Measurements from ENCODE around the gene SAMD14. TPM values are rescaled to one million over a fixed set of nuclear protein-coding genes. Genes with fewer than 3 reads are reported as not detected.

The SAMD14 gene
- total RNA-seq, 1 experiment from 2014 or later, result 8.2 TPM

DNA sequence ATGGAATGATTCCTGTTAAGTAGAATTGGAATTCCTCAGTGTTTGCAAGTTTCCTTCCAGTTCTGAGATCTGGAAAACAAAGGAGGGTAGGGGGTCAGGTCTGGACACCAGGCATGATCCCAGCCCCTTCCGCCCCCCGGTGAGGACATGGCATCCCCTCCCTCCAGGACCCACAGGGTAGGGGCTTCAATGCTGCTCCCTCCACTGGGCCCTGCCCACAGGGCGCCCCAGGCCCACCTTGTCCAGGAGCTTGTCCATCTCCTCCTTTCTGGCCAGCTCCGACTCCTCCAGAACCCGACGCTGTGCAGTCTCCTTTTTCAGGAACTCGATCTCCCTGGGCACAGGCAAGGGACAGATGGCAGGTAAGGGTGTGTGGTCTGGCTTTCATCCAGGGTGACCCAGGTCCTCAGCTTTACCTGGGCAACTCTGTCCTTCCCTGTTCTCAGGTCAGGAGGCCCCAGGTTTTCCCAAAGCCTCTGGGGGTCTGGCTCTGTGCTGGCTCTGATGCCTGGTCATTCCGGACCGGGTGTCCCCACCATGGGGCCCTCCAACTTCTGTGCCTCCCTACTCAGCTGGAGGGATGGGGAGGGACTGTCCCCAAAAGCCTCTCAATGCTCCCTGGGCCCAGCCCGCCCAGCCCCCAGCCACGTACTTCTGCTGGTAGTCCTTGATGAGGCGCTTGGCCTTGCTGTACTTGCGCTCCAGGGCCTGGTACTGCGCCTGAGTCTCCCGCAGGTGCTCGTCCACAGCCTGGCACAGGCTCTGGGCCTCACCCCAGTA is 5.5 kb upstream of the SAMD14 start:
- Histone ChIP-seq H3K36me3 (replicated peaks; ENCODE audit: control insufficient read depth, insufficient read depth, low read length) (peaks cover 3% of the 10 kb centered on the region), H3K27me3 (ENCODE audit: control insufficient read depth, insufficient read depth, low read length) (no peaks in the 10 kb centered on the region; the same call in 1 of the 2 replicates), H3K4me3 (ENCODE audit: insufficient read depth, low read depth, low read length) (no peak overlapping the region)
- DNase-seq, result no peak

DNA sequence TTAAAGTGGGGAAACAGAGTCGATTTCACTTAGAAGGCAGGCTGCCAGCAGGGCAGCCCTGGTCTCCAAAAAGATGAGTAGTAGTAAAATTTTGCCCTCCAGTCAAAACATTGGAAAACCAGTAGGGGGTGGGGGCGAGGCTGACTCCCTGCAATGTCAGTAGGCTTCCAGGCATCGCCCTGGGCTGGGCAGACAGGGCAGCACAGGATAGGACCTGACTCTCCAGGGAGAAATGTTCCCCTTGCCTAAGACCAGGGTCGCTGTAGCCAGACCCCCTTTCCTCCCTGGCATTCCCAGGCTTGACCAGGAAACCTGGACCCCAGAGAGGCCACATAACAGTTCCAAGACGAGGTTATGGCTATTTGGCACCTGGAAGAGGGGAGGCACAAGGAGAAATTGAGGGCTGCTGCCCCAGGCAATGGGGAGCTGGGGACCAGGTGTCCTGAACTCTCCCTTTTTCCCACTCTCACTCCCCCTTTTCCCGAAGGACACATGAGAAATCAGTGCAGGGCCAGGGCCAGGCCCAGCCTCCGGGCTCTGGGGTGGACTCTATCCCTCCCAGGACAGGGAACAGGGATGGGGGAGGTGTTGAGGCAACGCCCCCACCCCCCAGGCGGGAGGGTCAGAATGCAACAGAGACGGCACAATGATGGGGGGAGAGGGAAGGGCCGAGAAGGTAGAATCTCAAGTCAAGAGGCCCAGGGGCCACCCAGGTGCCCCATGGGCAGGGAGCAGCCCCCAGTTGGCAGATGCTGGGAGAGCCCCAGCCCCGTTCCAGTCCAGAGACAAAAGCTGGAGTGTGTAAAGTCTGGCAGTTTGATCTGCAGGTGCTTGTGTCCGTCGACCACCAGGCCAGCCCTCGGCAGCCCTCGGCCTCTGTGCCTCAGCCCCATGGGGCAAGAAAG is 4.5 kb upstream of the SAMD14 start:
- peaks cover 3% of the 10 kb centered on the region for H3K36me3 ChIP-seq (replicated peaks; ENCODE audit: control insufficient read depth, insufficient read depth, low read length)
- no peak overlapping the region for H3K4me3 ChIP-seq (ENCODE audit: insufficient read depth, low read depth, low read length)
- peaks cover 2% of the 10 kb centered on the region; the same call in 1 of the 2 replicates for H3K27me3 ChIP-seq (ENCODE audit: control insufficient read depth, insufficient read depth, low read length)
- peak; percentile 82 for DNase-seq

DNA sequence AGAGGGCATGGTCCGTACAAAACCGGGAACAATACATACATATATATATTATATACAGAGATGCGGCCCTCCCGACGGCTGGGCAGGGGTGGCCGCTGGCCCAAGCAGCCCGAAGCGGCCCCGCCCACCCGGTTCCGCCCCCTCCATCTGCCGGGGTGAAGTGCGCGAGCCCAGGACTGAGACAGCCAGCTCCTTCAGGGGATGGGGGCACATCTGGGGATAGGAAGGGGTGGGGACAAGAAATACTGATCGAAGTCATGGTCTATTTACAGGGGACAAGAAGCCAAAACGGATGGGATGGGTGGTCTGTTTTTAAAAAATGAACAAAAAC is 3.8 kb upstream of the SAMD14 start:
- peak; percentile 91 for DNase-seq
- H3K4me3 ChIP-seq (ENCODE audit: insufficient read depth, low read depth, low read length), result no peak overlapping the region
- no peaks in the 10 kb centered on the region; the same call in 1 of the 2 replicates for H3K36me3 ChIP-seq (replicated peaks; ENCODE audit: control insufficient read depth, insufficient read depth, low read length)
- peaks cover 2% of the 10 kb centered on the region; the same call in 1 of the 2 replicates for H3K27me3 ChIP-seq (ENCODE audit: control insufficient read depth, insufficient read depth, low read length)

DNA sequence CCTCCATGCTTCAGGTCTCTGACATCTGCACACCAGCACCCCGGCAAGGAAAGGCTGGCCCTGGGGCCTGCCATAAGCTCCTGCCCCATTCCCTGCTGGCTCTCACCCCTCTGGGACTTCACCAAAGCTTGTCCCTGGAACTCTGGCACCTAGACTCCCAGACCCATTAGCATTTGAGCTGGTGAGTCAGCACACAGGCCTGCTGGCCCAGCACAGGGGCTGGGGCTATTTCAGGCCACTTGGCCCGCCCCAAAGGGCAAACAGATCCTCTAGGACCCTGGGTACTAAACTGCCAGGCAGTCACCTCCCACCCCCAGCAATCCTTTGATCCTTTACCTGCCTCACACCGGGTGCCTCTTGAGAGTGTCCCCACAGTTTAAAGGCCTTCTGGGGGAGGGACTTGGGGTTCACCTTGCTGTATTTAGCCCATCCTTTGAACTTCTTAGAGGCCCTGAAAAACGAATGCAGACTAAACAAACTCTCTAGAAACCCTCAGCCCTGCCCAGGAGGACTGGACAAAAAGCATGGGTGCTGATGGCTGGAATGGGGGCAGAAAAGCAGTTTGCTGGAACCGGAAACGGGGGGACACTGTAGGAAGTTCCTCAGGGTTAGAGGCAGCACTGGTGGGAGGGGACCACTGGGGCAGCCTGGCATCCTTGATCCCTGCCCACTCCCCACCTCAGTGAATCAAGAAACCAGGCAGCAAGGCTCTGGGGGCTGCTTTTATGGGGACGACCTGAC is 3.2 kb upstream of the SAMD14 start:
- Histone ChIP-seq H3K36me3 (replicated peaks; ENCODE audit: control insufficient read depth, insufficient read depth, low read length) (no peaks in the 10 kb centered on the region; the same call in 1 of the 2 replicates), H3K27me3 (ENCODE audit: control insufficient read depth, insufficient read depth, low read length) (peaks cover 2% of the 10 kb centered on the region; the same call in 1 of the 2 replicates), H3K4me3 (ENCODE audit: insufficient read depth, low read depth, low read length) (no peak overlapping the region)
- peak; percentile 83 for DNase-seq

DNA sequence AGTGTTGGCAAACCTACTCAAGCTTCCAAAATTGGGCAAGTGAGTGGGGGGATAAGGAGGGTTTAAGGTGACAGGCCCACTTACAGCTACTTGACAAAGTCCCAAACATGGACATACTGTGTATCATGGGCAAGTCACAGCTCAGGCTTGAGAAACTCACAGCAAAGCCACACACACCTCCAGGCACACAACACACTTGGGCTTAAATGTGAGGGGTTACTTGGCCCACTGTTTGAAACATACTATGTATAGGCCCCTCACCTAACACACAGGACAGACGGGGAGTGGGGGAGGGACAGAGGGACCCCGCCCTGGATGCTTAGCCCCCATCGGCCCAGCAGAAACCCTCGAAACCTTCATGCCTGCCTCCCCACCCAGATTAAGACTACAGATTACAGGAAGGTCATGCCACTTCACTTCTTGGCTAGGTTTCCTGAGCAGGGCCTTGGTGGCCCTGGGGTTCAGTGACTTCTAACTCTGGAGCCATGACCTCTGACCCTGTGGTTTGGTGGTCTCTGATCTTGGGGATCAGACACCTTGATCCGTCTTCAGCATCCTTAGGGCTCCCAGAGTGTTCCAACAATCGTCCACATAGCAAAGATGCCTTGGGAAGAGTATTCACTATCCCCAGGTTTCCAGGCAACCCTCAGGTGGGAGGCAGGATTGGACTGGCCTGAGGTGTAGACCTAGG is 2.3 kb upstream of the SAMD14 start:
- DNase-seq, result peak; percentile 45
- H3K36me3 ChIP-seq (replicated peaks; ENCODE audit: control insufficient read depth, insufficient read depth, low read length), result no peaks in the 10 kb centered on the region
- no peak overlapping the region for H3K4me3 ChIP-seq (ENCODE audit: insufficient read depth, low read depth, low read length)
- peaks cover 2% of the 10 kb centered on the region; the same call in 1 of the 2 replicates for H3K27me3 ChIP-seq (ENCODE audit: control insufficient read depth, insufficient read depth, low read length)

DNA sequence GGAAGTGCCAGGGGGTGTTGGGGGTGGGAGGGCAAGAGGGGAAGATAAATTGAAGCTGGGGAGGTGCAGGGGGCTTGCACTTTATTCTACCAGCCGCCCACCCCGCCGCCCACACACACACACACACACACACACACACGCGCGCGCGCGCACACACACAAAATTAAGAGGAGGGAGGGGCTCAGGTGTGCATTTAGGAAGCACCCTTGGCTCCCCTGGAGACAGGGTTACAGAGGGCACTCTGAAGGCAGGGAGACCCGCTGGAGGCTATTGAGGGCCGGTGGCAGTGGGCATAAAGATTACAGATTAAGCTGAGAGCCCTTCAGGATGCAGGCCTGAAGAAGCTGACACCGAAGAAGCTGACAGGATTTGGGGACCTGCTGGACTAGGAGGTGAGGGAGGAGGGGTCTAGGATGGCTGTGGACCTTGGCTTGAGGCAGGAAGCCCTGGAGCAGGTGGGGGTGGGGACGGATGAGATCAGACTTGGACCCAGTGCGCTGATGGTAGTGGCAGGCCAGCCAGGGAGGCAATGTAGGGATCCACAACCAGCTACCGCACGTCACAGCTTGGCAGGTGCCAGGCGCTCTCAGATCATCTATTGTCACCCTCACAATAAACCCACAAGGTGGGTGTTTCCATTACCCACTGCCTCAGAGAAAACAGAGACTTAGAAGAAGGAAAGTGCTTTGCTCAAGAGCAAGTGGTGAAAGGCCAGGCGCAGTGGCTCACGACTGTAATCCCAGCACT is 772 bp upstream of the SAMD14 start:
- peak; percentile 86 for DNase-seq
- Histone ChIP-seq H3K4me3 (ENCODE audit: insufficient read depth, low read depth, low read length) (peak overlapping the region; percentile 71), H3K27me3 (ENCODE audit: control insufficient read depth, insufficient read depth, low read length) (peaks cover 2% of the 10 kb centered on the region; the same call in 1 of the 2 replicates), H3K36me3 (replicated peaks; ENCODE audit: control insufficient read depth, insufficient read depth, low read length) (no peaks in the 10 kb centered on the region)

DNA sequence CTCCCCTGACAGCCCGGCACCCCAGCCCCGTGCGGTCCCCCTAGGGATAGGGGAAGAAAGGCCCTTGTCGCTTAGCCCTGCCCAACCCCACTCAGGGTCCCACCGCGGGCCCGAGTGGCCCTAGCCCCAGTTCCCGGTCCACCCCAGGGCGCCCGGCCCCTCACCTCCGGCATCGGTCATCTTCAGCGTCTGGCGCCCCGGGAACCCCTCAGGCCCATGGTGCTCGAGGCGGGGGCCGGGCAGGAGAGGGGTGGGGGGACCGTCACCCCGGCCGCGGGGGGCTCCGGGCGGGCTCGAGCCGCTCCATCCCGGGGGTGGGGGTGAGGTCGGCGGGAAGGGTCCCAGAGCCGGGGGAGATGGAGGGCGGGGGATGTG is 620 bp downstream of the SAMD14 start:
- no peaks in the 10 kb centered on the region for H3K36me3 ChIP-seq (replicated peaks; ENCODE audit: control insufficient read depth, insufficient read depth, low read length)
- peak; percentile 93 for DNase-seq
- H3K4me3 ChIP-seq (ENCODE audit: insufficient read depth, low read depth, low read length), result peak overlapping the region; percentile 71
- peaks cover 2% of the 10 kb centered on the region; the same call in 1 of the 2 replicates for H3K27me3 ChIP-seq (ENCODE audit: control insufficient read depth, insufficient read depth, low read length)

DNA sequence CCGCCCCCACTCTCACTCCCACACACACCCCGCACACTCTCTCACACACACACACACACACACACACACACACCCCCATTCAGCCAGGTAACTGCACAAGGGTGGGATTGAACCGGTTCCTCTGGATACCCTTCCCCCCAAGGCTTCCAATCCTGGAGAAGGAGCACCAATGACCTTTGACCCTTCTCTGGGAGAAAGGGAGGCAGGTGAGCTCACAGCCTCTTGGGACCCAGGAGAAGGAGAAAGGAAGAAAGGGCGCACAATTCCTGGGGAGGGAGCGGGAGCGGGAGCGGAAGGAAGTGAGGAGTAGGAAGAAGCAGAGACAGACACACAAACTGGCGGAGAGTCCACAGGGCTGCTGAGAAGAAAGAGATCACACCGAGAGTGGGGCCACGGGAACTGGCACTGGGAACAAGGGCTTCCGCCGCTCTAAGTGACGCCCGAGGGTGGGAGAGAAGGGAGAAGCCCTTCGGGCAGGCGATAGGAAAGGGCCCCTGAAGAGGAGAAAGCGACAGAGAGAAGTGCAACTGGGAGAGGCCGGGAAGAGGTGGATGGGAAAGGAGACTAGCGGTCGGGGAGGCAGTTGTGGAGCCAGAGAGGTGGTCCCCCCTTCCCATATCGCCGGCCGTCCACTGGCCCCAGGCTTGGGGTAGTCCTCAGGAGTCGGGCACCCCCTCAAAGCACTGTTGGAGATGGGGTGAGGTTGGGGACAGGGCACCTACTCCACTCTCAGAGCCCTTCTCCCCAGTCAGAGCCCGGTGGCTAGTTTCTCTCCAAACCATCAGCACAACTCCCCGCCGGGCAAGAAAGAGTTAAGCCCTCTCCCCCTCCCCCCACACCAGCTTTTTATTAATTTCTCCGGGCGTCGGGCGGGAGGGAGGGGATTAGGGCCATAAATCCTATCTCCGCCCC is 1.3 kb downstream of the SAMD14 start:
- Histone ChIP-seq H3K4me3 (ENCODE audit: insufficient read depth, low read depth, low read length) (peak overlapping the region; percentile 71), H3K36me3 (replicated peaks; ENCODE audit: control insufficient read depth, insufficient read depth, low read length) (no peaks in the 10 kb centered on the region), H3K27me3 (ENCODE audit: control insufficient read depth, insufficient read depth, low read length) (peaks cover 2% of the 10 kb centered on the region; the same call in 1 of the 2 replicates)
- peak; percentile 83 for DNase-seq

DNA sequence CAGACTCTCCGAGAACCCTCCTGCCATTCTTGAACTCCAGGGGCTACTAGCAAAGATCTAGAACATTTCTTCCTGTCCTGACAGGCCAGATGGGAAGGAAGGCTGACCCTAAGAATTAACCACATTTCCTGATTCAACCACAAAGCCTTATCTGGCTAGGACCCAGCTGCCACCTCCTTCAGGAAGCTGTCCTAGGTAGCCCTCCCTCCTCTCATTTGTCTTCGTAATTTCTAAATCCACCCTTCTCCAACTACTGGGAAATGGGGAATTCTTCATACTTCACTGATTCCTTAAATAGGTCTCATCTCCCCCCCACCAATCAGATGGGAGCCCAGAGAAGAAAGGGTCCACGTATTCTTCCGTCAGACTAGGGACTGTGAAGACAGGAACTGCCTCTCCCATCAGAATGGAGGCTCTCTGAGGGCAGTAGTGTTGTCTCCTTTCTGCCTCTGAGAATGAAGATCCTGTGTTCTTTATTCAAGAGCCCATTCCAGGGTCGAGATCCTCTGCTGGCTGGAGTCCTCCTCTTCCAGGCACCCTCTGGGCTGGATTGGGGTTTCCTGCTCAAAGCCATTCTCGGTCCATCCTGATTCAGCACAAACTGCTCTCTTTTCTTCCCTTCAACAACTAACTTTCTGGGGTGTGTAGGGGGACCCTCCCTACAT is 2.1 kb downstream of the SAMD14 start:
- no peak overlapping the region; the same call in 1 of the 2 replicates for H3K4me3 ChIP-seq (ENCODE audit: insufficient read depth, low read depth, low read length)
- peaks cover 2% of the 10 kb centered on the region; the same call in 1 of the 2 replicates for H3K27me3 ChIP-seq (ENCODE audit: control insufficient read depth, insufficient read depth, low read length)
- peak; percentile 52 for DNase-seq
- H3K36me3 ChIP-seq (replicated peaks; ENCODE audit: control insufficient read depth, insufficient read depth, low read length), result no peaks in the 10 kb centered on the region

DNA sequence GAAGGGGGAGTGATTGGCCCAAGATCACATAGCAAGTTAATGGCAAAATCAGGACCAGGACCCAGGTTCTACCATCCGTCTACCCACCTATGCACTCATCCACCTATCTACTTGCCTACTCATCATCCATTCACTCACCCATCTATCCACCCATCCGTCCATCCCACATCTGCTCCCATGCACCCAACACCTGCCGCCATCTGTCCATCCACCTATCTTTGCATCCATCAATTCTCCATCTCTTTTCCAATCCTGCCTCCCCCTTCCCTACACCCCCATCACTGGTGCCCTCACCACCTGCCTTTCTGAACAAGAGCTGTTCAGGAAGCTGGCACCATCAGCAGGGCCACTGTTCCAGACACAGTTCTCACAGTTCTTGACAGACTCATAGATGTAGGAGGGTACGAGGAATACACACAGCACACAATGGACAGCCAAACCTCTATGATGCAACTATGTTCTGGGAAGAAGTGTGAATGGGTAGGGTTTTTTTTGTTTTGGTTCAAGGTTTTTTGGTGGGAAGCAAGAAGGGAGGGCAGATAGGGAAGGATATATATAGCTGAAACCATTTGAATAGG is 4.5 kb downstream of the SAMD14 start:
- Histone ChIP-seq H3K27me3 (ENCODE audit: control insufficient read depth, insufficient read depth, low read length) (peaks cover 2% of the 10 kb centered on the region; the same call in 1 of the 2 replicates), H3K36me3 (replicated peaks; ENCODE audit: control insufficient read depth, insufficient read depth, low read length) (no peaks in the 10 kb centered on the region), H3K4me3 (ENCODE audit: insufficient read depth, low read depth, low read length) (no peak overlapping the region)
- DNase-seq, result no peak

DNA sequence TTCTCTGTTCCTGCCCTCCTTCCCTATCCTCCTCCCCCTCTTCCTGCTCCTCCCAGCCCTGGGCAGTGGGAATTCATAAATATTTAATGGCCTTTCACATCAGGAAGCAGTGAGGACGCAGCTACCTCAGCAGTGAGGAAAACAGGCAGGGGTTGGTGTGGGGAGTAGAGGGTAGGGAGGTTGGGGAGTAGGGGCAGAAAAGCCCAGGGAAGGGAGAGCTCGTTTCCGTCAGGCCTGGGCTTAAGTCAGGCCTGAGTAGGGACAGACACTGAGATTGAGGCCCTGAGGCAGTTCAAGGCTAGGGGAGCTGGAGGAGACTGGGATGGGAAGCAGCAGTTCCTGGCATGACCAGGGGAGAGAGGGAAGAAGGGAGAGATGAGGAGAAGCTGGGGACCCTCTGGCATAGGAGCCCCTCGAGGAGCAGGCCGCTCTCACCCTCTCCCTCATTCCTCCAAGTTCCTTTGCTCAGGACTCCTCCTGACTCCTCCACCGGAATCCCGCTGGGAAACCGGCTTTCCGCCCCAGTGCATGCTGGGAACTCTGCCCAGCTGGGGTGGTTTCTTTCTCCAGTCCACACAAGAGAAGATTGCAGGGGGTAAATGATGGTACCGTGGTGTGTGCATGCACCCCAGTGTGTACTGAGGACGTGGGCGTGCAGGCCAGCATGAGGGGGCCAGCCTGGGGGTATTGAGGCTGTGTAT is 6.2 kb downstream of the SAMD14 start:
- Histone ChIP-seq H3K36me3 (replicated peaks; ENCODE audit: control insufficient read depth, insufficient read depth, low read length) (no peaks in the 10 kb centered on the region), H3K4me3 (ENCODE audit: insufficient read depth, low read depth, low read length) (no peak overlapping the region), H3K27me3 (ENCODE audit: control insufficient read depth, insufficient read depth, low read length) (peaks cover 7% of the 10 kb centered on the region)
- DNase-seq, result peak; percentile 75

Data from H7 (cell line).